ENCODE results near the gene KCNA1.

Gene KCNA1

GRCh38 chr12:4947253-4947652 is 37.5 kb downstream of the KCNA1 start:
- no peak overlapping the region for H3K4me3 ChIP-seq (ENCODE audit: low read depth, low read length)
- no peak for TF ChIP-seq POLR2A (IDR thresholded peaks at IDR 0.05; ENCODE audit: extremely low read depth, insufficient read length)
- DNase-seq (ENCODE audit: low read depth), result no peak

- no peak for DNase-seq (ENCODE audit: low read depth)
- TF ChIP-seq POLR2A (IDR thresholded peaks at IDR 0.05; ENCODE audit: extremely low read depth, insufficient read length) (no peak), MAX (IDR thresholded peaks at IDR 0.05; ENCODE audit: low read depth, low read length) (no peak), MYC (IDR thresholded peaks at IDR 0.05; ENCODE audit: low read depth, low read length) (no peak), CTCF (IDR thresholded peaks at IDR 0.05; ENCODE audit: low read depth, low read length) (no peak)
- H3K4me3 ChIP-seq (ENCODE audit: low read depth, low read length), result no peak overlapping the region
These were observed 41.4 kb downstream of the KCNA1 start for GRCh38 chr12:4951083-4951482.

- no peak for DNase-seq (ENCODE audit: low read depth)
- H3K4me3 ChIP-seq (ENCODE audit: low read depth, low read length), result no peak overlapping the region
- TF ChIP-seq MYC (IDR thresholded peaks at IDR 0.05; ENCODE audit: low read depth, low read length) (no peak), POLR2A (IDR thresholded peaks at IDR 0.05; ENCODE audit: extremely low read depth, insufficient read length) (no peak), CTCF (IDR thresholded peaks at IDR 0.05; ENCODE audit: low read depth, low read length) (no peak), MAX (IDR thresholded peaks at IDR 0.05; ENCODE audit: low read depth, low read length) (no peak)
These were observed 41.9 kb downstream of the KCNA1 start for GRCh38 chr12:4951601-4952000.

GRCh38 chr12:4954621-4955354 is 45.1 kb downstream of the KCNA1 start:
- no peak for DNase-seq (ENCODE audit: low read depth)
- H3K4me3 ChIP-seq (ENCODE audit: low read depth, low read length), result no peak overlapping the region
- TF ChIP-seq MYC (IDR thresholded peaks at IDR 0.05; ENCODE audit: low read depth, low read length), result no peak
- TF ChIP-seq MAX (IDR thresholded peaks at IDR 0.05; ENCODE audit: low read depth, low read length), result no peak
- TF ChIP-seq CTCF (IDR thresholded peaks at IDR 0.05; ENCODE audit: low read depth, low read length), result no peak

- H3K4me3 ChIP-seq (ENCODE audit: low read depth, low read length), result no peak overlapping the region
- DNase-seq (ENCODE audit: low read depth), result no peak
- TF ChIP-seq MAX (IDR thresholded peaks at IDR 0.05; ENCODE audit: low read depth, low read length), result no peak
- TF ChIP-seq POLR2A (IDR thresholded peaks at IDR 0.05; ENCODE audit: extremely low read depth, insufficient read length), result no peak
- no peak for TF ChIP-seq MYC (IDR thresholded peaks at IDR 0.05; ENCODE audit: low read depth, low read length)
- TF ChIP-seq CTCF (IDR thresholded peaks at IDR 0.05; ENCODE audit: low read depth, low read length), result no peak
These were observed 46.3 kb downstream of the KCNA1 start for GRCh38 chr12:4956054-4956453.

- TF ChIP-seq MAX (IDR thresholded peaks at IDR 0.05; ENCODE audit: low read depth, low read length), result no peak
- TF ChIP-seq MYC (IDR thresholded peaks at IDR 0.05; ENCODE audit: low read depth, low read length), result no peak
- DNase-seq (ENCODE audit: low read depth), result no peak
- H3K4me3 ChIP-seq (ENCODE audit: low read depth, low read length), result no peak overlapping the region
These were observed 47.3 kb downstream of the KCNA1 start for GRCh38 chr12:4956968-4957367.

- no peak overlapping the region for H3K4me3 ChIP-seq (ENCODE audit: low read depth, low read length)
- DNase-seq (ENCODE audit: low read depth), result no peak
- TF ChIP-seq CTCF (IDR thresholded peaks at IDR 0.05; ENCODE audit: low read depth, low read length), result no peak
- TF ChIP-seq MAX (IDR thresholded peaks at IDR 0.05; ENCODE audit: low read depth, low read length), result no peak
- no peak for TF ChIP-seq POLR2A (IDR thresholded peaks at IDR 0.05; ENCODE audit: extremely low read depth, insufficient read length)
- TF ChIP-seq MYC (IDR thresholded peaks at IDR 0.05; ENCODE audit: low read depth, low read length), result no peak
These were observed 48.1 kb downstream of the KCNA1 start for GRCh38 chr12:4957761-4958160.
